Fibroblast of skin of back (primary cell): ENCODE measurements around the gene FBRSL1.

Experiments
- DNase-seq: peaks from one replicate; pipeline ENCODE4 v3.0.0-alpha.2; 2013

The FBRSL1 gene

GRCh38 chr12:132484183-132484890 is 5.6 kb upstream of the FBRSL1 start:
- no peak for DNase-seq

GRCh38 chr12:132484891-132485441 is 5.0 kb upstream of the FBRSL1 start:
- no peak for DNase-seq

DNA sequence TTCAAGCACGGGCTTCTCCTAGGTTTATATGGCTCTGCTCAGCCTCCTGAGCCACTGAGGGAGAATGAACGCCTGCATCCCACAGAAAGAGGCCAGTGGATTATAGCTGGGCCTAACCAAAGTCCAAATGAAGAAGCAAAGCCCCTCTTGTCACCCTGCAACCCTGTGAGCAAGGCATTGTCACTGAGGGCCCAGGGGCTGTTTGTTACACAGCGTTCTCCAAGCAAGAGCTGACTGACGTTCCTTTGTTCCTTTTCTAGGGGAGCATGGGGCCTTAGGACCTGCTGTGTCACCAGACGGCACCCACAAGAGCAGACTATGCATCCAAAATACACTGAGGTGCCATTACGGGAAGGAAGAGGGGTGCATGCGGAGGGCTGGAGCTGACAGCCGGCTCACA is 4.3 kb upstream of the FBRSL1 start:
- DNase-seq: no peak

DNA sequence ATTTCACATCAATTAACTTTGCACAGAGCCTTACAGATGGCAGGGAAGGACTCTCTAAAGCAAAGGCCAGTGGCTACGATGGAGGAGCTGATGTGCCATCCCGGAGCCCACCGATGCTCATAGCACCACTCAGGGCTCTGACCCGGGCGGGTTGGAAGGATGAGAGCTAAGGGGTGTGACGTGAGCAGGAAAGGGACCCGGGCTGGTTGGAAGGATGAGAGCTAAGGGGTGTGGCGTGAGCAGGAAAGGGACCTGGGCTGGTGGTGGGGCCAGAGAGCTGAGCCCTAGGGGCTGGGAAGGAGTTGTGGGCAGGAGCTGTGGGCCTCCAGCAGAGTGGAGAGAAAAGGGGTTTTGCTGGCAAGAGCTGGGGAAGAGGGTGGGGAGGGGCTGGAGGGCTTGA is 3.8 kb upstream of the FBRSL1 start:
- no peak for DNase-seq

- no peak for DNase-seq
These were observed 3.4 kb upstream of the FBRSL1 start for GRCh38 chr12:132486576-132486975.

GRCh38 chr12:132487311-132487741 is 2.6 kb upstream of the FBRSL1 start:
- DNase-seq: no peak

DNA sequence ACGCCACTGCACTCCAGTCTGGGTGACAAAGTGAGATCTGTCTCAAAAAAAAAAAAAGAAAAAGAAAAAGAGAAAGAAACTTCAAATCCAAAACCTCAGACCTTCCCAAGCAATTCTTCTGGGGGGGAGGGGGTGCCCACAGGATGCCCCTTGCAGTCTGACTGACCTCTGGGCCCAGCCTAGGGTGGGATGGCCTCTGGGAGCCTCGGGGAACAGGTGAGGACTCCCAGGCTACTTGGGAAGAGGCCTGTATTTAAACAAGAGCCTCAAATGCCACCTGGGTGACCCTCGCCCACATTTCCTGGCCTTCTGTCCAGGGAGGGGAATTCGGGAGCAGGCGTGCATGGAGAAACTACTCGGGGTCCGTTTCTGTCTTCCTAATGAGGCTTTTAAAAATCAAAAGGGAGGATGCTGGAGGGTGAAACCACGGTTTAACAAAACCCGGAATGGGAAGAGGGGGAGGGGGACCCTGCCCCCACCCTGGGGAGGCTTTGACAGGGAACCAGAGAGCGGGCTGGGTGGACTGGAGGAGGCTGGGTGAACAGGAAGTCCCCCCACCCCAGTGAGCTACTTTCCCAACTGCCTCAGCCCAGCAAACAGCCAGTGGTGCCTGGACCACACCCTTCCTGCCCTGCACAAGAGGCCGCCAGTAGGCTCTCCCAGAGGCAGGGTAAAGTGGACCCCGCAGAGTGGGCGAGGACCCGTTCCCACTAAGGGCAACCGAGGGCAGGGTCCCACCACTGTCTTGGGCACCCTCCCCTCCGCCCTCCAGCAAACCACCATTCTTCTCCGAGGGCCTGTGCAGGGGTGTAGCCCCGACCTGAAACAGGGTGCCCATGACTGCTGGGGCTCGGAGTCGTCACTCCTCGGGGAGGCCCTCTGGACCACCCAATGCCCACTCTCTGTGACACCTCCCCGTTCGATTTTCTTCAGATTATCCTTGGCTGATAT is 1.5 kb upstream of the FBRSL1 start:
- DNase-seq: no peak

GRCh38 chr12:132489078-132489601 is 811 bp upstream of the FBRSL1 start:
- DNase-seq: no peak

- peak; percentile 14 for DNase-seq
These were observed 629 bp downstream of the FBRSL1 start for GRCh38 chr12:132490422-132491137.

GRCh38 chr12:132491138-132491663 is 1.2 kb downstream of the FBRSL1 start:
- no peak for DNase-seq

DNA sequence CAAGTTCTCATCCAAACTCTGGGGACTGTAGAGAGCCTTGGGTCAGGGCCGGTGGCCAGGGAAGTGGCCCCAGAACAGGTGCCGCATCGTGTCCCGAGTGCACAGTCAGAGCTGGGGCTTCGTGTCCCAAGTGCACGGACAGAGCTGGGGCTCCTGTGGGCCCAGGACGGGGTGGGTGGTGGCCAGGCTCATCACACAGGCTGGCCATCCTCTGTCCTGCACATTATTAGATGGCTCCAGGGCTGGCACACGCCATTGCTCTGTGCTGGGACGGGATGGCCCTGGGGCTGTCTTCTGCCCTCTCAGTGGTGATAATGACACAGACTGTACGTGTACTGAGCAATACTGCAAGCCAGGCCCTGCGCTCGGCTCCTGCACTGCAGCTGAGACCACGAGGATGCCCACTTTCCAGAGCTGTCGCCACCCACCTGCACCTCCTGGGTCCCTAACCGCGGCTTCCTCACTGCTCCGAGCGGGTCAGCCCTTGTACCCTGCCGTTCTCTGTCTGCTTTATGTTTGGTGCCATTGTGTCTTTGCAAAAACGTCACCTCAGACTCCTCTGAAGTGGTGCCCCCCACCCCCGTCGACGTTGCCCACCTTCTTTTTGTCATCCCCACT is 1.9 kb downstream of the FBRSL1 start:
- no peak for DNase-seq

GRCh38 chr12:132492522-132492921 is 2.6 kb downstream of the FBRSL1 start:
- no peak for DNase-seq

GRCh38 chr12:132492951-132493350 is 3.0 kb downstream of the FBRSL1 start:
- no peak for DNase-seq

DNA sequence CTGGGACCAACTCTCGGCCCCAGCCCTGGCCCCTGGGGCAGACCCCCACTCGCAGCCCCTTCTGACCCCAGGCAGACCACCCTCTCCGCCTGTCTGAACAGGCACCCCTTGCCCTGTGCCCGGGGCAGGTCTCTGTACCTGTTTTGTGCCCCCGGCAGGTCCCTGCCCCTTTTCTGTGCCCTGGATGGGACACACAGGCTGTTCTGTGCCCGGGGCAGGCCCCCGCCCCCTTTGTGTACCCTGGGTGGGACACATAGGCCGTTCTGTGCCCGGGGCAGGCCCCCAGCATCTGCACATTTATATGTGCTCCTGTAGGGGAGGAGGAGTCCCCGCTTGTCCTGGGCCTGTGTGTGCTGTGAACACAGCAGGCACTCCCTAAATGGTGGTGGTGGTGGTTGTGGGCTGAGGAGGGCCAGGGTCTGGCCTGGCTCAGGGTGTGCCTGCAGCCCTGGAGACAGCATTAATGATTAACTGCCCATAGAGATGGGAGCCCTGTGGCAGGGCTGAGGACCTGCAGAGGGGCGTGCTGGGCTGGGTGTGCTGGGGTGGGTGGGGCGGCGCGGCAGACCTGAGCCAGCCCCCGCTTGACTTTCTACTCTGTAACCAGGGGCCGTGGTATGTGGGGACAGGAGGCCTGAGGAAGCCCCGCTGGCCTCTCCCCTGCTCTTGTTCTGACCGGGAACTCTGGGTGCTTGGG is 3.7 kb downstream of the FBRSL1 start:
- DNase-seq: no peak

- no peak for DNase-seq
These were observed 4.6 kb downstream of the FBRSL1 start for GRCh38 chr12:132494294-132495164.

DNA sequence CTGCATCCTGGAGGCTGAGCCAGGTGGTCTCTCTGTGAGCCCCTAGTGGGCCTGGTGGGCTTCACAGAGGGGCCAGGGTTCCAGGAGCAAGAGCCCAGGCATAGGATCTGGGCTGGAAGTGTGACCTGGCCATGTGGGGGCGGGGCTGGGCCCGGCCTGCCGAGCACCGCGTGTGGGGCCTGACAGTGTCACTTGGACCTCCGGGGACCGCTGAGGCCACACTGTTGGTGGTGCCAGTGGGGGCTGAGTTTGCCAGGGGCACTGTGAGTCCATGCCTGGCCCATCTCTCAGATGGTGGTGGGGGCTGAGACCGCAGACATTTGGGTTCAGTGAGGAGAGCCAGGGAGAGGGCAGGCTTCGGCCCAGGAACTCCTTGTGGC is 5.2 kb downstream of the FBRSL1 start:
- no peak for DNase-seq

- DNase-seq: no peak
These were observed 5.8 kb downstream of the FBRSL1 start for GRCh38 chr12:132495629-132496357.

DNA sequence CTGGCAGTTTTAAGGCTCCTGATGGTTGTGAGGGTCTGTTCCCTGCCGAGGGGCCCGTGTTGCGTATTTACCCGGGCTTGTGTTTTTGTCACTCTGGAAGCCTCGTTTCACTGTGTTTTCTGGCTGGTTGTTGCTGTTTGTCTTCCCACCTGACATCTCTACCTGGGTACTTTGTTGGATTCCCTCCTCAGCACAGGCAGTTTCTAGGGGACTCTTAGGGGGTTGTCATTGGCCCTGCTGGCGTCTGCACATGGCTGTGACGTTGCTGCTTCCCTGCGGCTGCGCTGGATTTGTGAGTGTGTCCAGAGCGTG is 6.4 kb downstream of the FBRSL1 start:
- no peak for DNase-seq

GRCh38 chr12:132496710-132497109 is 6.8 kb downstream of the FBRSL1 start:
- no peak for DNase-seq
